ENCODE measurements around the gene MRPL55. TPM values are rescaled to one million over a fixed set of nuclear protein-coding genes. Genes with fewer than 3 reads are reported as not detected.

The MRPL55 gene
- total and polyA plus RNA-seq, 2 of the 4 experiments (the other 2 are of a cell fraction), result 48.9 to 95.4 TPM

- Histone ChIP-seq H4K20me1 (ENCODE audit: insufficient read depth, low read length) (no peaks in the 10 kb centered on the region), H2AK5ac (ENCODE audit: low read depth, low read length) (no peak overlapping the region), H2BK15ac (ENCODE audit: low read depth, low read length) (no peak overlapping the region), H3K27ac (ENCODE audit: insufficient read depth, low read length) (no peak overlapping the region), H3K56ac (ENCODE audit: extremely low read depth, insufficient read depth, low read length) (no peak overlapping the region), H3K9me3 (ENCODE audit: control insufficient read depth, insufficient read depth, low read length) (peaks cover 13% of the 10 kb centered on the region; the same call in 1 of the 2 replicates), H4K91ac (ENCODE audit: insufficient read depth, low read depth, low read length) (no peak overlapping the region), H2BK20ac (ENCODE audit: low read depth, low read length) (no peak overlapping the region), H3K36me3 (ENCODE audit: control insufficient read depth, insufficient read depth, low read length) (no peaks in the 10 kb centered on the region), H3K18ac (ENCODE audit: low read depth, low read length) (no peak overlapping the region), H3K23ac (ENCODE audit: low read depth, low read length) (no peak overlapping the region), H3K4me3 (ENCODE audit: insufficient read depth, low read depth, low read length) (no peak overlapping the region), H2AFZ (replicated peaks; ENCODE audit: low read length, poor library complexity) (no peak overlapping the region), H4K5ac (ENCODE audit: low read depth, low read length) (no peak overlapping the region), H2BK120ac (ENCODE audit: low read depth, low read length) (no peak overlapping the region), H3K14ac (replicated peaks; ENCODE audit: low read depth, low read length) (no peak overlapping the region), H4K8ac (ENCODE audit: low read depth in 2 of 2, low read length in 2 of 2) (no peak overlapping the region), H3K4ac (ENCODE audit: low read depth, low read length) (no peak overlapping the region), H2AK9ac (replicated peaks; ENCODE audit: low read depth, low read length, poor library complexity) (no peak overlapping the region), H3K4me1 (ENCODE audit: control insufficient read depth, insufficient read depth, low read length) (peaks cover 2% of the 10 kb centered on the region; the same call in 1 of the 2 replicates), H2BK5ac (ENCODE audit: low read depth, low read length, poor library complexity, severe bottlenecking) (no peak overlapping the region), H3K4me2 (ENCODE audit: low read depth, low read length) (no peak overlapping the region), H3K79me1 (ENCODE audit: low read depth in 1 of 2, low read length in 2 of 2) (no peaks in the 10 kb centered on the region), H3K9ac (ENCODE audit: low read depth, low read length) (no peak overlapping the region), H3K9me1 (ENCODE audit: insufficient read depth, low read length) (no peaks in the 10 kb centered on the region), H3K27me3 (ENCODE audit: control insufficient read depth, insufficient read depth, low read length) (peaks cover 49% of the 10 kb centered on the region)
- ATAC-seq (ENCODE audit: low read depth) (no peak), DNase-seq (no peak)
- intact Hi-C loops (cut with micrococcal nuclease), result no loop called here
- ChIA-PET POLR2A (ENCODE audit: unreplicated experiment) (no interaction called here), CTCF (no interaction called here)
- in situ Hi-C loops (cut with MboI; ENCODE audit: low sequenced_read_pairs), result no loop called here
- TF ChIP-seq FOS (IDR thresholded peaks at IDR 0.05; ENCODE audit: low read depth, low read length), result no peak
- TF ChIP-seq POLR2A (IDR thresholded peaks at IDR 0.05; ENCODE audit: low read depth, low read length), result no peak
- TF ChIP-seq CHD1 (IDR thresholded peaks at IDR 0.05; ENCODE audit: low read depth, low read length), result no peak
- TF ChIP-seq BHLHE40 (IDR thresholded peaks at IDR 0.05; ENCODE audit: low read depth, low read length), result no peak
- no peak for TF ChIP-seq NFE2L2 (IDR thresholded peaks at IDR 0.05; ENCODE audit: low read depth, low read length)
- TF ChIP-seq SMC3 (IDR thresholded peaks at IDR 0.05; ENCODE audit: low read depth, low read length), result no peak
- no peak for TF ChIP-seq RFX5 (IDR thresholded peaks at IDR 0.05; ENCODE audit: low read depth, low read length)
- no peak for TF ChIP-seq RAD21 (IDR thresholded peaks at IDR 0.05; ENCODE audit: low read length)
- no peak for TF ChIP-seq MAFK (IDR thresholded peaks at IDR 0.05; ENCODE audit: low read depth, low read length)
- no peak for TF ChIP-seq USF2 (IDR thresholded peaks at IDR 0.05; ENCODE audit: low read depth, low read length)
- no peak for TF ChIP-seq MAZ (IDR thresholded peaks at IDR 0.05; ENCODE audit: borderline replicate concordance, low read depth, low read length)
- TF ChIP-seq CEBPB (IDR thresholded peaks at IDR 0.05; ENCODE audit: low read depth, low read length), result no peak
- TF ChIP-seq ELK1 (IDR thresholded peaks at IDR 0.05; ENCODE audit: borderline replicate concordance, low read depth, low read length), result no peak
- TF ChIP-seq MXI1 (IDR thresholded peaks at IDR 0.05; ENCODE audit: borderline replicate concordance, low read depth, low read length), result no peak
- TF ChIP-seq, protein P1, sequence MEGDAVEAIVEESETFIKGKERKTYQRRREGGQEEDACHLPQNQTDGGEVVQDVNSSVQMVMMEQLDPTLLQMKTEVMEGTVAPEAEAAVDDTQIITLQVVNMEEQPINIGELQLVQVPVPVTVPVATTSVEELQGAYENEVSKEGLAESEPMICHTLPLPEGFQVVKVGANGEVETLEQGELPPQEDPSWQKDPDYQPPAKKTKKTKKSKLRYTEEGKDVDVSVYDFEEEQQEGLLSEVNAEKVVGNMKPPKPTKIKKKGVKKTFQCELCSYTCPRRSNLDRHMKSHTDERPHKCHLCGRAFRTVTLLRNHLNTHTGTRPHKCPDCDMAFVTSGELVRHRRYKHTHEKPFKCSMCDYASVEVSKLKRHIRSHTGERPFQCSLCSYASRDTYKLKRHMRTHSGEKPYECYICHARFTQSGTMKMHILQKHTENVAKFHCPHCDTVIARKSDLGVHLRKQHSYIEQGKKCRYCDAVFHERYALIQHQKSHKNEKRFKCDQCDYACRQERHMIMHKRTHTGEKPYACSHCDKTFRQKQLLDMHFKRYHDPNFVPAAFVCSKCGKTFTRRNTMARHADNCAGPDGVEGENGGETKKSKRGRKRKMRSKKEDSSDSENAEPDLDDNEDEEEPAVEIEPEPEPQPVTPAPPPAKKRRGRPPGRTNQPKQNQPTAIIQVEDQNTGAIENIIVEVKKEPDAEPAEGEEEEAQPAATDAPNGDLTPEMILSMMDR (conservative IDR thresholded peaks at IDR 0.05; ENCODE audit: low read depth, low read length), result no peak
- no peak for TF ChIP-seq RCOR1 (IDR thresholded peaks at IDR 0.05; ENCODE audit: insufficient replicate concordance, low read length)
- 33% methylated on average over 1 of the region's 10 CpGs; no CpG with 5 or more reads in 1 of the 2 experiments for WGBS, 2 experiments (ENCODE audit: extremely low coverage in 2 of 2, insufficient read length in 1 of 2)
- no TSS peak for BruUV-seq (replicated peaks)
- dilution Hi-C loops (cut with HindIII; ENCODE audit: low sequenced_read_pairs, unreplicated experiment), result no loop called here
Measured at GRCh38 chr1:228061411-228062084, 47.6 kb downstream of the MRPL55 start.
